Neural progenitor cell (in vitro differentiated cells): ENCODE data around the gene PIGQ. TPM values are rescaled to one million over a fixed set of nuclear protein-coding genes. Genes with fewer than 3 reads are reported as not detected.

Experiments
- DNase-seq: peaks from one replicate; pipeline ENCODE4 v3.0.0-alpha.2; 2016; ENCODE audit warnings: low spot score
- H2AFZ ChIP-seq: fragments of 200-600 bp; sonication (generic); replicated peaks from 2 replicates; pipeline ENCODE4 v1.6.1; 2016; ENCODE audit warnings: antibody characterized with exemption
- H3F3A ChIP-seq: fragments of 200-600 bp; sonication (generic); 2 replicates; pipeline ENCODE4 v1.6.1; 2016; ENCODE audit warnings: antibody characterized with exemption, low read depth
- H3K27ac ChIP-seq: fragments of 200-600 bp; sonication (generic); 2 replicates; pipeline ENCODE4 v1.5.1; 2016; ENCODE audit warnings: mild to moderate bottlenecking
- H3K27me3 ChIP-seq: fragments of 200-600 bp; sonication (generic); 2 replicates; pipeline ENCODE4 v1.6.1; 2016; ENCODE audit warnings: mild to moderate bottlenecking, moderate library complexity
- H3K36me3 ChIP-seq: fragments of 200-600 bp; sonication (generic); 2 replicates; pipeline ENCODE4 v1.5.1; 2016
- H3K4me1 ChIP-seq: fragments of 200-600 bp; sonication (generic); 2 replicates; pipeline ENCODE4 v1.6.1; 2016; ENCODE audit warnings: mixed run types
- H3K4me2 ChIP-seq: fragments of 200-600 bp; sonication (generic); 2 replicates; pipeline ENCODE4 v1.6.1; 2016
- H3K4me3 ChIP-seq: fragments of 200-600 bp; sonication (generic); 2 replicates; pipeline ENCODE4 v1.5.1; 2016
- H3K79me2 ChIP-seq: fragments of 200-600 bp; sonication (generic); 2 replicates; pipeline ENCODE4 v1.6.1; 2016; ENCODE audit warnings: low read depth
- H3K9ac ChIP-seq: fragments of 200-600 bp; sonication (generic); 2 replicates; pipeline ENCODE4 v1.6.1; 2016
- H3K9me3 ChIP-seq: fragments of 200-600 bp; sonication (generic); 2 replicates; pipeline ENCODE4 v1.5.1; 2016; ENCODE audit warnings: low read depth
- H4K20me1 ChIP-seq: fragments of 200-600 bp; sonication (generic); 2 replicates; pipeline ENCODE4 v1.6.1; 2016; ENCODE audit warnings: low read depth
- H3K27ac Mint-ChIP-seq: 3 replicates; pipeline ENCODE4 v1.8.0; 2021; ENCODE audit warnings: mixed read lengths
- H3K27me3 Mint-ChIP-seq: 2 replicates; pipeline ENCODE4 v1.8.0; 2022; ENCODE audit warnings: low read depth, mild to moderate bottlenecking, inconsistent platforms, moderate library complexity, mixed read lengths; ENCODE audit not compliant: insufficient read depth
- H3K36me3 Mint-ChIP-seq: 3 replicates; pipeline ENCODE4 v1.8.0; 2021; ENCODE audit warnings: mixed read lengths
- H3K4me1 Mint-ChIP-seq: 3 replicates; pipeline ENCODE4 v1.8.0; 2021; ENCODE audit warnings: mixed read lengths
- H3K4me3 Mint-ChIP-seq: 3 replicates; pipeline ENCODE4 v1.8.0; 2021; ENCODE audit warnings: mild to moderate bottlenecking, moderate library complexity, mixed read lengths
- H3K9me3 Mint-ChIP-seq: 3 replicates; pipeline ENCODE4 v1.8.0; 2020; ENCODE audit warnings: mixed read lengths
- CTCF ChIP-seq: fragments of 200-600 bp; sonication (generic); IDR thresholded peaks from 2 replicates; pipeline ENCODE4 v1.5.1; 2017; ENCODE audit warnings: antibody characterized with exemption, mild to moderate bottlenecking
- EZH2 ChIP-seq: fragments of 200-600 bp; sonication (generic); IDR thresholded peaks from 2 replicates; pipeline ENCODE4 v1.6.1; 2017; ENCODE audit warnings: antibody characterized with exemption, mild to moderate bottlenecking, moderate library complexity
- EZH2phosphoT487 ChIP-seq: fragments of 200-600 bp; sonication (generic); IDR thresholded peaks from 2 replicates; pipeline ENCODE4 v1.6.1; 2017; ENCODE audit warnings: antibody characterized with exemption
- total RNA-seq: library from RNA; depleted of rRNA; stranded (reverse); fragments of >200 nt; gene quantifications from 2 replicates; pipeline ENCODE4 v1.2.3, GENCODE V29; 2015; ENCODE audit warnings: low replicate concordance

Gene PIGQ
- total RNA-seq, 1 donor from 2014 or later = 16.1 TPM

- H3K4me3 Mint-ChIP-seq = no peak overlapping the region
- Histone ChIP-seq H3F3A (no peaks in the 10 kb centered on the region), H3K27ac (no peak overlapping the region), H3K9ac (no peak overlapping the region), H3K79me2 (peaks cover 16% of the 10 kb centered on the region), H3K27me3 (no peaks in the 10 kb centered on the region), H3K4me2 (no peak overlapping the region), H2AFZ (no peak overlapping the region), H3K9me3 (peaks cover 3% of the 10 kb centered on the region), H3K4me3 (no peak overlapping the region), H3K4me1 (no peaks in the 10 kb centered on the region), H3K36me3 (no peaks in the 10 kb centered on the region), H4K20me1 (no peaks in the 10 kb centered on the region)
- peaks cover 8% of the 10 kb centered on the region for H3K27me3 Mint-ChIP-seq
- peaks cover 25% of the 10 kb centered on the region for H3K36me3 Mint-ChIP-seq
- peaks cover 15% of the 10 kb centered on the region for H3K4me1 Mint-ChIP-seq
- DNase-seq = no peak
- peaks cover 37% of the 10 kb centered on the region for H3K9me3 Mint-ChIP-seq
- TF ChIP-seq EZH2phosphoT487 (no peak), CTCF (no peak), EZH2 (no peak)
- H3K27ac Mint-ChIP-seq = peak overlapping the region; percentile 58
Measured at GRCh38 chr16:606656-607307, 37.0 kb downstream of the PIGQ start.

GRCh38 chr16:608019-608418, 38.3 kb downstream of the PIGQ start:
- no peak overlapping the region for H3K27ac Mint-ChIP-seq
- Histone ChIP-seq H3K4me2 (no peak overlapping the region), H3K79me2 (peaks cover 16% of the 10 kb centered on the region), H3F3A (no peaks in the 10 kb centered on the region), H3K27ac (no peak overlapping the region), H4K20me1 (no peaks in the 10 kb centered on the region), H2AFZ (no peak overlapping the region), H3K4me3 (no peak overlapping the region), H3K27me3 (no peaks in the 10 kb centered on the region), H3K4me1 (no peaks in the 10 kb centered on the region), H3K9me3 (peaks cover 3% of the 10 kb centered on the region), H3K36me3 (no peaks in the 10 kb centered on the region), H3K9ac (no peak overlapping the region)
- TF ChIP-seq EZH2 (no peak), EZH2phosphoT487 (no peak), CTCF (no peak)
- no peak for DNase-seq
- peaks cover 15% of the 10 kb centered on the region for H3K4me1 Mint-ChIP-seq
- H3K9me3 Mint-ChIP-seq = peaks cover 37% of the 10 kb centered on the region
- peak overlapping the region; percentile 61 for H3K4me3 Mint-ChIP-seq
- H3K27me3 Mint-ChIP-seq = peaks cover 8% of the 10 kb centered on the region
- peaks cover 22% of the 10 kb centered on the region for H3K36me3 Mint-ChIP-seq

GRCh38 chr16:609316-609715, 39.5 kb downstream of the PIGQ start:
- Histone ChIP-seq H4K20me1 (no peaks in the 10 kb centered on the region), H3F3A (no peaks in the 10 kb centered on the region), H3K4me1 (no peaks in the 10 kb centered on the region), H3K9ac (no peak overlapping the region), H3K27me3 (no peaks in the 10 kb centered on the region), H2AFZ (no peak overlapping the region), H3K79me2 (peaks cover 15% of the 10 kb centered on the region), H3K9me3 (peaks cover 3% of the 10 kb centered on the region), H3K4me2 (no peak overlapping the region), H3K36me3 (no peaks in the 10 kb centered on the region), H3K27ac (no peak overlapping the region), H3K4me3 (no peak overlapping the region)
- Mint-ChIP-seq H3K36me3 (peaks cover 22% of the 10 kb centered on the region), H3K4me1 (peaks cover 12% of the 10 kb centered on the region), H3K9me3 (peaks cover 39% of the 10 kb centered on the region), H3K27ac (no peak overlapping the region), H3K4me3 (no peak overlapping the region), H3K27me3 (peaks cover 12% of the 10 kb centered on the region)
- TF ChIP-seq EZH2 (no peak), EZH2phosphoT487 (no peak), CTCF (no peak)
- no peak for DNase-seq
